Measurements from ENCODE around the gene GSG1L.

The GSG1L gene

GRCh38 chr16:28086186-28087139, 22.9 kb upstream of the GSG1L start:
- Histone ChIP-seq H3K4me1 (ENCODE audit: insufficient read depth, low read length) (peaks cover 9% of the 10 kb centered on the region; the same call in 1 of the 2 replicates), H3K9me3 (ENCODE audit: control insufficient read depth, insufficient read depth, low read length) (no peaks in the 10 kb centered on the region), H3K36me3 (ENCODE audit: insufficient read depth, low read length) (no peaks in the 10 kb centered on the region), H3K9ac (ENCODE audit: low read depth, low read length) (no peak overlapping the region)

- Histone ChIP-seq H3K4me1 (ENCODE audit: insufficient read depth, low read length) (0 out of 2 replicates have a peak, but pooled peaks cover 2% of the 10 kb centered on the region), H3K36me3 (ENCODE audit: insufficient read depth, low read length) (no peaks in the 10 kb centered on the region), H3K9ac (ENCODE audit: low read depth, low read length) (no peak overlapping the region), H3K9me3 (ENCODE audit: control insufficient read depth, insufficient read depth, low read length) (no peaks in the 10 kb centered on the region)
These were observed 22.1 kb upstream of the GSG1L start for GRCh38 chr16:28085389-28086171.

GRCh38 chr16:28084209-28084608, 20.7 kb upstream of the GSG1L start:
- no peaks in the 10 kb centered on the region for H3K9me3 ChIP-seq (ENCODE audit: control insufficient read depth, insufficient read depth, low read length)
- no peaks in the 10 kb centered on the region for H3K36me3 ChIP-seq (ENCODE audit: insufficient read depth, low read length)
- H3K9ac ChIP-seq (ENCODE audit: low read depth, low read length): no peak overlapping the region
- H3K4me1 ChIP-seq (ENCODE audit: insufficient read depth, low read length): no peaks in the 10 kb centered on the region

GRCh38 chr16:28082624-28083023, 19.1 kb upstream of the GSG1L start:
- Histone ChIP-seq H3K9ac (ENCODE audit: low read depth, low read length) (no peak overlapping the region), H3K9me3 (ENCODE audit: control insufficient read depth, insufficient read depth, low read length) (no peaks in the 10 kb centered on the region), H3K4me1 (ENCODE audit: insufficient read depth, low read length) (no peaks in the 10 kb centered on the region), H3K36me3 (ENCODE audit: insufficient read depth, low read length) (no peaks in the 10 kb centered on the region)

GRCh38 chr16:28081391-28081968, 18.0 kb upstream of the GSG1L start:
- no peak overlapping the region for H3K9ac ChIP-seq (ENCODE audit: low read depth, low read length)
- H3K9me3 ChIP-seq (ENCODE audit: control insufficient read depth, insufficient read depth, low read length): no peaks in the 10 kb centered on the region
- no peaks in the 10 kb centered on the region for H3K4me1 ChIP-seq (ENCODE audit: insufficient read depth, low read length)

GRCh38 chr16:28078261-28078660, 14.7 kb upstream of the GSG1L start:
- Histone ChIP-seq H3K9me3 (ENCODE audit: control insufficient read depth, insufficient read depth, low read length) (no peaks in the 10 kb centered on the region), H3K4me1 (ENCODE audit: insufficient read depth, low read length) (no peaks in the 10 kb centered on the region), H3K36me3 (ENCODE audit: insufficient read depth, low read length) (no peaks in the 10 kb centered on the region), H3K9ac (ENCODE audit: low read depth, low read length) (no peak overlapping the region)

More at GRCh38 chr16:28081391-28081968, 18.0 kb upstream of the GSG1L start:
- H3K36me3 ChIP-seq (ENCODE audit: insufficient read depth, low read length): no peaks in the 10 kb centered on the region

GRCh38 chr16:28073836-28074235, 10.3 kb upstream of the GSG1L start:
- H3K9ac ChIP-seq (ENCODE audit: low read depth, low read length): no peak overlapping the region
- H3K9me3 ChIP-seq (ENCODE audit: control insufficient read depth, insufficient read depth, low read length): no peaks in the 10 kb centered on the region
- no peaks in the 10 kb centered on the region for H3K36me3 ChIP-seq (ENCODE audit: insufficient read depth, low read length)
- 0 out of 2 replicates have a peak, but pooled peaks cover under 1% of the 10 kb centered on the region for H3K4me1 ChIP-seq (ENCODE audit: insufficient read depth, low read length)

GRCh38 chr16:28072087-28072486, 8.6 kb upstream of the GSG1L start:
- Histone ChIP-seq H3K36me3 (ENCODE audit: insufficient read depth, low read length) (no peaks in the 10 kb centered on the region), H3K4me1 (ENCODE audit: insufficient read depth, low read length) (peaks cover 5% of the 10 kb centered on the region; the same call in 1 of the 2 replicates), H3K9ac (ENCODE audit: low read depth, low read length) (no peak overlapping the region), H3K9me3 (ENCODE audit: control insufficient read depth, insufficient read depth, low read length) (no peaks in the 10 kb centered on the region)

- Histone ChIP-seq H3K9me3 (ENCODE audit: control insufficient read depth, insufficient read depth, low read length) (no peaks in the 10 kb centered on the region), H3K4me1 (ENCODE audit: insufficient read depth, low read length) (peaks cover 5% of the 10 kb centered on the region; the same call in 1 of the 2 replicates), H3K9ac (ENCODE audit: low read depth, low read length) (no peak overlapping the region), H3K36me3 (ENCODE audit: insufficient read depth, low read length) (no peaks in the 10 kb centered on the region)
These were observed 6.7 kb upstream of the GSG1L start for GRCh38 chr16:28069971-28070794.

- H3K9ac ChIP-seq (ENCODE audit: low read depth, low read length): no peak overlapping the region
- peaks cover 5% of the 10 kb centered on the region; the same call in 1 of the 2 replicates for H3K4me1 ChIP-seq (ENCODE audit: insufficient read depth, low read length)
- H3K36me3 ChIP-seq (ENCODE audit: insufficient read depth, low read length): no peaks in the 10 kb centered on the region
- no peaks in the 10 kb centered on the region for H3K9me3 ChIP-seq (ENCODE audit: control insufficient read depth, insufficient read depth, low read length)
These were observed 5.5 kb upstream of the GSG1L start for GRCh38 chr16:28068976-28069375.

GRCh38 chr16:28067604-28068379, 4.3 kb upstream of the GSG1L start:
- H3K36me3 ChIP-seq (ENCODE audit: insufficient read depth, low read length): no peaks in the 10 kb centered on the region
- no peaks in the 10 kb centered on the region for H3K9me3 ChIP-seq (ENCODE audit: control insufficient read depth, insufficient read depth, low read length)
- peaks cover 5% of the 10 kb centered on the region; the same call in 1 of the 2 replicates for H3K4me1 ChIP-seq (ENCODE audit: insufficient read depth, low read length)
- no peak overlapping the region for H3K9ac ChIP-seq (ENCODE audit: low read depth, low read length)

GRCh38 chr16:28064706-28065249, 1.3 kb upstream of the GSG1L start:
- no peak overlapping the region for H3K9ac ChIP-seq (ENCODE audit: low read depth, low read length)
- H3K4me1 ChIP-seq (ENCODE audit: insufficient read depth, low read length): peaks cover 5% of the 10 kb centered on the region; the same call in 1 of the 2 replicates
- no peaks in the 10 kb centered on the region for H3K9me3 ChIP-seq (ENCODE audit: control insufficient read depth, insufficient read depth, low read length)
- no peaks in the 10 kb centered on the region for H3K36me3 ChIP-seq (ENCODE audit: insufficient read depth, low read length)

GRCh38 chr16:28064150-28064549, 636 bp upstream of the GSG1L start:
- Histone ChIP-seq H3K36me3 (ENCODE audit: insufficient read depth, low read length) (no peaks in the 10 kb centered on the region), H3K9ac (ENCODE audit: low read depth, low read length) (0 out of 2 replicates have a peak overlapping the region, but pooled peaks have one; percentile 35), H3K9me3 (ENCODE audit: control insufficient read depth, insufficient read depth, low read length) (no peaks in the 10 kb centered on the region), H3K4me1 (ENCODE audit: insufficient read depth, low read length) (peaks cover 5% of the 10 kb centered on the region; the same call in 1 of the 2 replicates)
